Panc1 (cell line): ENCODE results near the gene DCDC2. TPM values are rescaled to one million over a fixed set of nuclear protein-coding genes. Genes with fewer than 3 reads are reported as not detected.
A peak's percentile ranks its signal among the peaks of the same experiment; 100 is the strongest.

Experiments used
- ATAC-seq: fragments of 200-7000 bp; cut with Tn5 transposase; 2 replicates; pipeline ENCODE4 v1.9.1; 2020; ENCODE audit warnings: mild to moderate bottlenecking, moderate library complexity
- BruUV-seq: library from RNA; stranded (reverse); fragments of 400-500 nt; replicated peaks from 2 replicates; lab custom pipeline; 2021; lab: Mats Ljungman, UMichigan
- CTCF ChIA-PET: fragments of 300-600 bp; sonication (Branson Sonifier 250); formaldehyde crosslinking; loops from one replicate; lab custom pipeline; 2022; ENCODE audit warnings: antibody characterized with exemption; lab: Charles Lee
- POLR2A ChIA-PET: fragments of 300-600 bp; sonication (Branson Sonifier 250); formaldehyde crosslinking; loops from one replicate; lab custom pipeline; 2022; ENCODE audit warnings: antibody characterized with exemption; lab: Charles Lee
- DNase-seq: peaks from one replicate; pipeline ENCODE4 v3.0.0-alpha.2; 2010; ENCODE audit warnings: low read depth, low spot score
- H3K27ac ChIP-seq: 2 replicates; pipeline ENCODE4 v1.5.1; 2011; ENCODE audit warnings: mild to moderate bottlenecking, low read length, inconsistent platforms
- H3K27me3 ChIP-seq: fragments of 200-500 bp; sonication (Bioruptor generic); 2 replicates; pipeline ENCODE4 v1.6.0; 2014; ENCODE audit warnings: low read length, inconsistent platforms; ENCODE audit not compliant: control insufficient read depth, insufficient read depth
- H3K36me3 ChIP-seq: fragments of 200-500 bp; sonication (Bioruptor generic); 2 replicates; pipeline ENCODE4 v1.5.1; 2014; ENCODE audit warnings: inconsistent platforms, mild to moderate bottlenecking, low read length, moderate library complexity; ENCODE audit not compliant: control insufficient read depth, insufficient read depth
- H3K4me1 ChIP-seq: 2 replicates; pipeline ENCODE4 v1.5.1; 2011; ENCODE audit warnings: inconsistent platforms, mild to moderate bottlenecking, low read length, moderate library complexity; ENCODE audit not compliant: control insufficient read depth, insufficient read depth
- H3K4me3 ChIP-seq, 2 experiments: 2 replicates each; pipeline ENCODE4 v1.5.1; 2011 to 2012; ENCODE audit warnings: low read depth in 2 of 2, low read length in 2 of 2, mild to moderate bottlenecking in 2 of 2, inconsistent platforms in 1 of 2, moderate library complexity in 1 of 2
- H3K9me3 ChIP-seq: fragments of 200-500 bp; sonication (Bioruptor generic); 2 replicates; pipeline ENCODE4 v1.5.1; 2014; ENCODE audit warnings: low read depth, mild to moderate bottlenecking, inconsistent platforms, low read length, moderate library complexity; ENCODE audit not compliant: control insufficient read depth, insufficient read depth
- CTCF ChIP-seq: fragments of 450-650 bp; IDR thresholded peaks from 2 replicates; pipeline ENCODE4 v1.5.1; 2017; ENCODE audit warnings: mild to moderate bottlenecking
- POLR2AphosphoS5 ChIP-seq: IDR thresholded peaks from 2 replicates; pipeline ENCODE4 v1.6.1; 2012; ENCODE audit warnings: mild to moderate bottlenecking, low read depth, low read length, moderate library complexity
- REST ChIP-seq, 2 experiments: IDR thresholded peaks; 2 replicates each; pipeline ENCODE4 v1.6.1; 2011 to 2012; ENCODE audit warnings: low read depth in 2 of 2, control low read depth in 1 of 2, low read length in 1 of 2, mild to moderate bottlenecking in 1 of 2, moderate library complexity in 1 of 2; ENCODE audit not compliant: insufficient read depth in 1 of 2
- SIN3A ChIP-seq: IDR thresholded peaks from 2 replicates; pipeline ENCODE4 v1.6.1; 2012; ENCODE audit warnings: low read depth, mild to moderate bottlenecking, low read length, moderate library complexity, borderline replicate concordance; ENCODE audit not compliant: insufficient read depth
- TCF7L2 ChIP-seq: IDR thresholded peaks from 2 replicates; pipeline ENCODE4 v1.6.1; 2011; ENCODE audit warnings: mild to moderate bottlenecking, low read depth, low read length, inconsistent platforms
- in situ Hi-C: cut with HindIII; loops from 2 replicates; pipeline ENCODE4 v1.10.0; 2016; ENCODE audit warnings: low sequenced_read_pairs, low pct_unique_long_range_greater_than_20kb
- intact Hi-C: fragments of 100-400 bp; cut with micrococcal nuclease; formaldehyde crosslinking; loops from one replicate; pipeline ENCODE4 v1.10.0; 2022; ENCODE audit not compliant: unreplicated experiment
- total RNA-seq: library from RNA; stranded (reverse); gene quantifications from one replicate; pipeline ENCODE4 v1.2.1, GENCODE V29; 2021; ENCODE audit not compliant: unreplicated experiment

The DCDC2 gene
- total RNA-seq, 1 experiment from 2014 or later = 0.15 TPM

GRCh38 chr6:24403501-24403824, 45.6 kb upstream of the DCDC2 start:
- in situ Hi-C loops = no loop called here
- POLR2A ChIA-PET = no interaction called here
- CTCF ChIA-PET = no interaction called here

GRCh38 chr6:24402697-24403500, 45.0 kb upstream of the DCDC2 start, which contains the start of gene MRS2:
MRS2 (plus strand) TSS chr6:24402936; CDS start chr6:24403047, 111 bp downstream.
- Histone ChIP-seq H3K27ac (peak within 1 kb of the TSS; percentile 68), H3K4me1 (peaks cover 14% of the 10 kb centered on the region), H3K36me3 (peaks cover 8% of the 10 kb centered on the region), H3K27me3 (no peaks in the 10 kb centered on the region), H3K4me3 (peak within 1 kb of the TSS; percentile 69 to 95), H3K9me3 (no peaks in the 10 kb centered on the region)
- peak; percentile 100 for ATAC-seq
- ChIA-PET POLR2A (no interaction called here), CTCF (interaction anchor here (1.3 kb wide), 1 partner anchor 14 kb away, joined by 3 read pairs; no protein-coding TSS in a partner anchor)
- intact Hi-C loops = loop anchor here (2.0 kb wide), 1 partner anchor 44 kb away; the partner anchor contains the start of gene DCDC2
- BruUV-seq = no TSS peak
- in situ Hi-C loops = no loop called here
- DNase-seq = no peak
- TF ChIP-seq SIN3A = 0 out of 2 replicates have a peak, but pooled peaks have one; percentile 52
- 0 out of 2 replicates have a peak, but pooled peaks have one; percentile 43 for TF ChIP-seq TCF7L2
- TF ChIP-seq CTCF = no peak
- TF ChIP-seq POLR2AphosphoS5 = peak; percentile 78

More at GRCh38 chr6:24403501-24403824, 45.6 kb upstream of the DCDC2 start:
- peaks cover 14% of the 10 kb centered on the region for H3K4me1 ChIP-seq
- DNase-seq = no peak
- peaks cover 13% of the 10 kb centered on the region for H3K36me3 ChIP-seq
- H3K27ac ChIP-seq = peak overlapping the region; percentile 68
- H3K27me3 ChIP-seq = no peaks in the 10 kb centered on the region
- no peak for ATAC-seq
- no peak for TF ChIP-seq TCF7L2
- no peak for TF ChIP-seq SIN3A
- TF ChIP-seq CTCF = no peak
- no peak for TF ChIP-seq REST (IDR thresholded peaks at IDR 0.05; ENCODE audit: insufficient read depth in 1 of 2, low read depth in 2 of 2, low read length in 1 of 2)
- TF ChIP-seq POLR2AphosphoS5 = no peak
- no peaks in the 10 kb centered on the region for H3K9me3 ChIP-seq
- intact Hi-C loops = loop anchor here (2.0 kb wide), 1 partner anchor 45 kb away; the partner anchor contains the start of gene DCDC2
- peak overlapping the region; percentile 69 to 95 for H3K4me3 ChIP-seq
- no TSS peak for BruUV-seq
